Measurements from ENCODE around the gene TANC1.

TANC1 gene

DNA sequence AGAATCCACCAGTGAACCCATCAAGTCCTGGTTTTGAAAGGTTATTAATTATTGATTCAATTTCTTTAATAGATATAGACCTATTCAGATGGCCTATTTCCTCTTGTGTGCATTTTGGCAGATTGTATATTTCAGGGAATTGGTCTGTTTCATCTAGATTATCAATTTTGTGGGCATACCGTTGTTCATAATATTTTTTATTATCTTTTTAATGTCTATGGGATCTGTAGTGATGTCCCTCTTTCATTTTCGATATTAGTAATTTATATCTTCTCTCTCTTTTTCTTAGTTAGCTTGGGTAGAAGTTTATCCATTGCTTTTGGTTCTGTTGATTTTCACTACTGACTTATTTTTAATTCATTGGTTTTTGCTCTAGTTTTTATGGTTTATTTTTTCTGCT, 39.9 kb upstream of the TANC1 start:
- TF ChIP-seq, protein P1, sequence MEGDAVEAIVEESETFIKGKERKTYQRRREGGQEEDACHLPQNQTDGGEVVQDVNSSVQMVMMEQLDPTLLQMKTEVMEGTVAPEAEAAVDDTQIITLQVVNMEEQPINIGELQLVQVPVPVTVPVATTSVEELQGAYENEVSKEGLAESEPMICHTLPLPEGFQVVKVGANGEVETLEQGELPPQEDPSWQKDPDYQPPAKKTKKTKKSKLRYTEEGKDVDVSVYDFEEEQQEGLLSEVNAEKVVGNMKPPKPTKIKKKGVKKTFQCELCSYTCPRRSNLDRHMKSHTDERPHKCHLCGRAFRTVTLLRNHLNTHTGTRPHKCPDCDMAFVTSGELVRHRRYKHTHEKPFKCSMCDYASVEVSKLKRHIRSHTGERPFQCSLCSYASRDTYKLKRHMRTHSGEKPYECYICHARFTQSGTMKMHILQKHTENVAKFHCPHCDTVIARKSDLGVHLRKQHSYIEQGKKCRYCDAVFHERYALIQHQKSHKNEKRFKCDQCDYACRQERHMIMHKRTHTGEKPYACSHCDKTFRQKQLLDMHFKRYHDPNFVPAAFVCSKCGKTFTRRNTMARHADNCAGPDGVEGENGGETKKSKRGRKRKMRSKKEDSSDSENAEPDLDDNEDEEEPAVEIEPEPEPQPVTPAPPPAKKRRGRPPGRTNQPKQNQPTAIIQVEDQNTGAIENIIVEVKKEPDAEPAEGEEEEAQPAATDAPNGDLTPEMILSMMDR (IDR thresholded peaks at IDR 0.05; ENCODE audit: borderline replicate concordance, control extremely low read depth, extremely low read depth, insufficient read depth, missing control alignments): no peak
- DNase-seq (ENCODE audit: low spot score): no peak
- in situ Hi-C loops (cut with MboI; ENCODE audit: low sequenced_read_pairs, unreplicated experiment): no loop called here

DNA sequence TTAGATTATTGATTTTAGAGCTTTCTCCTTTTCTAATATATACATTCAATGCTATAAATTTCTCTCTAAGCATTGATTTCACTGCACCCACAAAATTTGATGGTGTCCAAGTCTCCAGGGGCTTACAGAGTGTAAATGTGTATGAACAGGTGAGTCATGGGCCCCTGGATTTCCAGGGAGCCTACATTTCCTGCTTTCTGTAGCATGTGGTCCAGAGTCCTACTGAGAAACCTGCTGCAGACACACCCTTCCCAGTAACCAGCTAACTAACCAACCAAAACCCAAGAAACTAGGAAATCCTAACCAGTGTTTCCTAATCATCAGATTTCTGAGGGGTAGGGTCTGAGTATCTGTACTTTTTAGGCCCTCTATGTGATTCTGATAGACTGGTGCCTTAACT, 39.5 kb upstream of the TANC1 start:
- in situ Hi-C loops (cut with MboI; ENCODE audit: low sequenced_read_pairs, unreplicated experiment): no loop called here
- TF ChIP-seq, protein P1 (IDR thresholded peaks at IDR 0.05; ENCODE audit: borderline replicate concordance, control extremely low read depth, extremely low read depth, insufficient read depth, missing control alignments): no peak
- no peak for DNase-seq (ENCODE audit: low spot score)

DNA sequence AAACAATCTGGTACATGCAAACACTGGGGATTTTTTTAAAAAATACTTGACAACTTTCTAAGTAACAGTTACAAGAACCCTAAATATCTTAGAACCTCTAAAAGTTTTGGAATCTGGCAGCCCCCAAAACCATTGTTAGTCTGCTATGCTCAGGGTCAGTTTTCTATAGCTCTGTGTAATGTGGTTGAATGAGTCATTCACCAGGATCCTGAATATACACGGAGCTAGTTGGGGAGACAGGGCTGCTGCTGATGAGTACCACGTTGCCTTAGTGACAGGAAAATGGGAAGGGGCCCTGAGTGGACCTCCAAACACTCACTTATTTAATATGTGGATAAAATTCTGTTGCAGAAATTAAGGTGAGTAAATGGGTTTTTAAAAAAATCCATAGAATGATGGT, 36.9 kb upstream of the TANC1 start:
- DNase-seq (ENCODE audit: low spot score): no peak
- in situ Hi-C loops (cut with MboI; ENCODE audit: low sequenced_read_pairs, unreplicated experiment): no loop called here
- TF ChIP-seq, protein P1 (IDR thresholded peaks at IDR 0.05; ENCODE audit: borderline replicate concordance, control extremely low read depth, extremely low read depth, insufficient read depth, missing control alignments): no peak

GRCh38 chr2:158932131-158932645, 36.3 kb upstream of the TANC1 start:
- in situ Hi-C loops (cut with MboI; ENCODE audit: low sequenced_read_pairs, unreplicated experiment): no loop called here
- no peak for DNase-seq (ENCODE audit: low spot score)
- TF ChIP-seq, protein P1 (IDR thresholded peaks at IDR 0.05; ENCODE audit: borderline replicate concordance, control extremely low read depth, extremely low read depth, insufficient read depth, missing control alignments): no peak

DNA sequence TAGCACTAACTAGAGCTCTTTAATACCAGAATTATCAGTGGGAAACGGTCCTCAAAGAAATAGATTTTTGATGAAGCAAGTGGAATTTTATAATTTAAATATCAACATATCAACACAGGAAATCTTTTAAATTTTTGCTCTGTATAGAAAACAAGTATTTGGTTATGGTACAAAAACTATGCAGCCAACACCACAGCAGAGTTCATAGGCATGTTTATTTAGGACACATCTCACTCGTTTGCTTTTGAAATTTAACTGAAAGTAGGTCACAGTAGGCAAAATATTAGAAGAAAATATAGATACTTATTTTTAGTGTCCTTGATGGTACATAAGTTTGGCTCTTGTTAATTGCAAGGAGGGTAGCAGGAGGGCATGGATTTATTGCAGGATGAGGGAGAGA, 34.3 kb upstream of the TANC1 start:
- TF ChIP-seq, protein P1 (IDR thresholded peaks at IDR 0.05; ENCODE audit: borderline replicate concordance, control extremely low read depth, extremely low read depth, insufficient read depth, missing control alignments): no peak
- DNase-seq (ENCODE audit: low spot score): no peak
- in situ Hi-C loops (cut with MboI; ENCODE audit: low sequenced_read_pairs, unreplicated experiment): no loop called here

DNA sequence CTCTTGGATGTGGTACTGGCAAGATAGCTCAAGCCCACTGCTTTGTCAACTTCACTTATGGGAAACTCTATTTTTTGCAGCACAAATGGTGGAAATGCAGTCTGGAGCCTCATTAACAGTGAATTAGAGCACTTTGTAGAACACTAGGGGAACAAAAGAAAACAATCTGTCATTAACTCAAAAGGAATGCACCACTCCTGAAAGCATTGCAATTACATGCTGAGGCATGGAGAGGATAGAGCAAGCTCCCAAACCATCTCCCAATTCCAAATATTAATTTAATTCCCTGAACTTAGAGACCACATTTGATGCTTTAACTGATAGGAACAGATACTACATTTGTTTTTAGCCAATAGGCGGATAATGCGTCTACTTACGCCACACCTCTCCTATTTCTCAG, 32.8 kb upstream of the TANC1 start:
- TF ChIP-seq, protein P1 (IDR thresholded peaks at IDR 0.05; ENCODE audit: borderline replicate concordance, control extremely low read depth, extremely low read depth, insufficient read depth, missing control alignments): no peak
- DNase-seq (ENCODE audit: low spot score): no peak
- in situ Hi-C loops (cut with MboI; ENCODE audit: low sequenced_read_pairs, unreplicated experiment): no loop called here

DNA sequence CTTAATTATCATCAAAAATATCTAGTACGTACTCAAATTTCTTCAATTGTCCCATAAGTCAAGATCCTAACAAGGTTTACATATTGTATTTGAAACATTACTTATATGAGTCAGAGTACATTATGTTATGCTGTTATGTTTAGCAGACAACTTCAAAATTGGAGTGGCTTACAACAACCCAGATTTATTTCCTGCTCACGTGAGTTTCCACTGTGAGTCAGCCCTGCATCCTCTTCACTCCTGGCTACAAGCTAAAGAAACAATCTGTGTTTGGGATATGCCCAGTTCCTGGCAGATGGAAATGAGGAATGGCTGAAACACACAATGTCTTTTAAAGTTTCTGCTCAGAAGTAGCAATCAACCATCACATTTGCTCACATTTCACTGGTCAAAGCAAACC, 31.5 kb upstream of the TANC1 start:
- TF ChIP-seq, protein P1 (IDR thresholded peaks at IDR 0.05; ENCODE audit: borderline replicate concordance, control extremely low read depth, extremely low read depth, insufficient read depth, missing control alignments): no peak
- DNase-seq (ENCODE audit: low spot score): no peak
- in situ Hi-C loops (cut with MboI; ENCODE audit: low sequenced_read_pairs, unreplicated experiment): no loop called here

Data from GM13976 (cell line).